GM10266 (cell line): ENCODE results near the gene LRP11.

ENCODE experiments used
- DNase-seq: peaks from one replicate; pipeline ENCODE4 v3.0.0; 2012; ENCODE audit errors: extremely low spot score
- CTCF ChIP-seq: IDR thresholded peaks from 2 replicates; pipeline ENCODE4 v1.5.1; 2012; ENCODE audit warnings: mild to moderate bottlenecking, low read depth; ENCODE audit not compliant: control insufficient read depth, insufficient read depth; ENCODE audit errors: missing control alignments

The LRP11 gene

GRCh38 chr6:149900620-149901443 lies 36.7 kb upstream of the LRP11 start:
- no peak for DNase-seq
- TF ChIP-seq CTCF = no peak

- no peak for DNase-seq
- no peak for TF ChIP-seq CTCF
These were observed 35.9 kb upstream of the LRP11 start for GRCh38 chr6:149899926-149900619.

GRCh38 chr6:149899486-149899885 lies 35.3 kb upstream of the LRP11 start:
- no peak for DNase-seq
- TF ChIP-seq CTCF = no peak

GRCh38 chr6:149898966-149899365 lies 34.8 kb upstream of the LRP11 start:
- TF ChIP-seq CTCF = no peak
- DNase-seq = no peak

GRCh38 chr6:149897855-149898744 lies 33.9 kb upstream of the LRP11 start, which contains the start of gene RAET1E:
Gene RAET1E (minus strand): TSS chr6:149898113. CDS start chr6:149890901, 7,212 bp downstream.
- no peak for DNase-seq
- TF ChIP-seq CTCF = no peak

GRCh38 chr6:149897015-149897697 lies 33.0 kb upstream of the LRP11 start:
- no peak for TF ChIP-seq CTCF
- no peak for DNase-seq
